Endothelial cell of umbilical vein (primary cell): ENCODE results near the gene TRAPPC12. TPM values are rescaled to one million over a fixed set of nuclear protein-coding genes. Genes with fewer than 3 reads are reported as not detected.

ENCODE experiments used
- BruUV-seq: library from RNA; stranded (reverse); fragments of 400-500 nt; replicated peaks from 2 replicates; lab custom pipeline; 2021; lab: Mats Ljungman, UMichigan
- CTCF ChIA-PET: fragments of 300-600, 350-600 bp; sonication (Branson Sonifier 250); formaldehyde crosslinking; loops from one replicate; lab custom pipeline; 2021; ENCODE audit warnings: antibody characterized with exemption, inconsistent platforms; lab: Charles Lee
- POLR2A ChIA-PET: fragments of 300-600, 350-600 bp; sonication (Branson Sonifier 250); formaldehyde crosslinking; loops from one replicate; lab custom pipeline; 2021; ENCODE audit warnings: antibody characterized with exemption, inconsistent platforms; lab: Charles Lee
- DNase-seq: peaks from one replicate; pipeline ENCODE4 v3.0.0-alpha.2; 2011; ENCODE audit warnings: low read depth, low spot score
- FAIRE-seq: peaks from 2 replicates; lab custom pipeline; 2011; peaks lifted over from hg19 to GRCh38; lab: Jason Lieb, UNC
- H2AFZ ChIP-seq: 2 replicates; pipeline ENCODE4 v1.6.0; 2012; ENCODE audit warnings: low read depth, low read length, control low read depth, inconsistent platforms
- H3K27ac ChIP-seq: 2 replicates; pipeline ENCODE4 v1.5.1; 2011; ENCODE audit warnings: low read depth, mild to moderate bottlenecking, control low read depth, low read length, moderate library complexity; ENCODE audit not compliant: insufficient read depth
- H3K27me3 ChIP-seq, 2 experiments: 2 replicates each; pipeline versions ENCODE4 v1.6.0 to v1.6.1; 2011; ENCODE audit warnings: low read length in 2 of 2, mixed read lengths in 1 of 2; ENCODE audit not compliant: control insufficient read depth in 2 of 2, insufficient read depth in 2 of 2
- H3K36me3 ChIP-seq, 2 experiments: 2 replicates in 1 of 2; 3 replicates in 1 of 2; pipeline ENCODE4 v1.5.1; 2011; ENCODE audit warnings: low read length in 2 of 2, mild to moderate bottlenecking in 1 of 2, moderate library complexity in 1 of 2; ENCODE audit not compliant: control insufficient read depth in 2 of 2, insufficient read depth in 2 of 2; ENCODE audit errors: extremely low read depth in 1 of 2
- H3K4me1 ChIP-seq: 3 replicates; pipeline ENCODE4 v1.5.1; 2011; ENCODE audit warnings: mild to moderate bottlenecking, low read length; ENCODE audit not compliant: control insufficient read depth, insufficient read depth; ENCODE audit errors: extremely low read depth
- H3K4me2 ChIP-seq: 2 replicates; pipeline ENCODE4 v1.6.1; 2011; ENCODE audit warnings: low read length, control low read depth, mixed read lengths; ENCODE audit not compliant: insufficient read depth
- H3K4me3 ChIP-seq, 3 experiments: fragments of 200-600 bp in 1 of 3; sonication (generic), shearing (Covaris generic) in 1 of 3; replicated peaks in 1 of 3; 2 replicates each; pipeline ENCODE4 v1.5.1; 2011 to 2016; ENCODE audit warnings: control low read depth in 3 of 3, low read length in 3 of 3, mild to moderate bottlenecking in 2 of 3, inconsistent platforms in 1 of 3, low read depth in 1 of 3, moderate library complexity in 1 of 3; ENCODE audit not compliant: insufficient read depth in 1 of 3
- H3K79me2 ChIP-seq: 2 replicates; pipeline ENCODE4 v1.6.0; 2012; ENCODE audit warnings: low read length, inconsistent platforms; ENCODE audit not compliant: control insufficient read depth, insufficient read depth
- H3K9ac ChIP-seq: replicated peaks from 2 replicates; pipeline ENCODE3; 2011; ENCODE audit warnings: low read length, control low read depth; ENCODE audit not compliant: insufficient read depth; ENCODE audit errors: extremely low read depth
- H3K9me1 ChIP-seq: replicated peaks from 3 replicates; pipeline ENCODE4 v1.6.0; 2011; ENCODE audit warnings: mild to moderate bottlenecking, low read length; ENCODE audit not compliant: control insufficient read depth, insufficient read depth; ENCODE audit errors: extremely low read depth
- H3K9me3 ChIP-seq: replicated peaks from 2 replicates; pipeline ENCODE4 v1.5.1; 2012; ENCODE audit warnings: low read length, inconsistent platforms; ENCODE audit not compliant: control insufficient read depth, insufficient read depth
- H4K20me1 ChIP-seq: replicated peaks from 2 replicates; pipeline ENCODE3; 2011; ENCODE audit warnings: mild to moderate bottlenecking, low read length; ENCODE audit not compliant: control insufficient read depth, insufficient read depth; ENCODE audit errors: extremely low read depth
- CTCF ChIP-seq, 2 donors: IDR thresholded peaks; 1 replicate in 1 of 2; 2 replicates in 1 of 2; pipeline ENCODE4 v1.5.1; 2011; ENCODE audit warnings: low read length in 2 of 2, mild to moderate bottlenecking in 2 of 2, moderate library complexity in 2 of 2, control low read depth in 1 of 2, inconsistent platforms in 1 of 2, low read depth in 1 of 2; ENCODE audit not compliant: insufficient read depth in 1 of 2; ENCODE audit errors: extremely low read depth in 1 of 2
- EZH2 ChIP-seq: IDR thresholded peaks from 2 replicates; pipeline ENCODE4 v1.6.1; 2012; ENCODE audit warnings: borderline replicate concordance, low read depth, mild to moderate bottlenecking, moderate library complexity, low read length, inconsistent platforms; ENCODE audit not compliant: severe bottlenecking
- FOS ChIP-seq: IDR thresholded peaks from 2 replicates; pipeline ENCODE4 v1.6.1; 2011; ENCODE audit warnings: mild to moderate bottlenecking, low read length, moderate library complexity, borderline replicate concordance; ENCODE audit not compliant: insufficient read depth
- GATA2 ChIP-seq: IDR thresholded peaks from 2 replicates; pipeline ENCODE4 v1.7.0; 2011; ENCODE audit warnings: low read depth, mild to moderate bottlenecking, moderate library complexity, mixed read lengths, low read length; ENCODE audit not compliant: insufficient read length, insufficient read depth
- JUN ChIP-seq: IDR thresholded peaks from 2 replicates; pipeline ENCODE4 v1.6.1; 2011; ENCODE audit warnings: borderline replicate concordance, low read depth; ENCODE audit not compliant: insufficient read length, insufficient read depth
- MAX ChIP-seq: IDR thresholded peaks from 2 replicates; pipeline ENCODE4 v1.6.1; 2011; ENCODE audit not compliant: insufficient read depth, insufficient read length
- MYC ChIP-seq: IDR thresholded peaks from one replicate; pipeline ENCODE4 v1.6.1; 2011; ENCODE audit warnings: mild to moderate bottlenecking, low read depth, low read length
- POLR2A ChIP-seq: IDR thresholded peaks from 2 replicates; pipeline ENCODE4 v1.6.1; 2012; ENCODE audit warnings: low read depth, mild to moderate bottlenecking, control low read depth, low read length
- POLR2AphosphoS5 ChIP-seq: IDR thresholded peaks from 2 replicates; pipeline ENCODE4 v1.6.1; 2012; ENCODE audit warnings: low read depth, mild to moderate bottlenecking, control low read depth, low read length, moderate library complexity; ENCODE audit not compliant: insufficient read depth
- dilution Hi-C: fragments of 300-500 bp; cut with MboI; formaldehyde crosslinking; loops from one replicate; pipeline ENCODE4 v1.15.0; 2019; ENCODE audit warnings: low sequenced_read_pairs; ENCODE audit not compliant: extremely low pct_ligation_motif_present
- intact Hi-C: fragments of 100-400 bp; cut with micrococcal nuclease; formaldehyde crosslinking; loops from one replicate; pipeline ENCODE4 v1.10.0; 2022
- polyA plus RNA-seq, 4 experiments: library from polyadenylated mRNA; depleted of rRNA in 3 of 4; stranded (reverse) in 3 of 4; unstranded in 1 of 4; fragments of >200 nt; gene quantifications; 2 replicates each; pipeline versions ENCODE4 v1.2.1 to v1.2.3, GENCODE V29; 2011 to 2012; ENCODE audit warnings: missing spikeins in 1 of 4
- total RNA-seq: library from RNA; stranded (reverse); gene quantifications from 2 replicates; pipeline ENCODE4 v1.2.3, GENCODE V29; 2021

TRAPPC12 gene
- total and polyA plus RNA-seq, 2 donors (not counting 3 experiments of a cell fraction or from before 2014, with no cell fraction given): 47.5 to 81.5 TPM

DNA sequence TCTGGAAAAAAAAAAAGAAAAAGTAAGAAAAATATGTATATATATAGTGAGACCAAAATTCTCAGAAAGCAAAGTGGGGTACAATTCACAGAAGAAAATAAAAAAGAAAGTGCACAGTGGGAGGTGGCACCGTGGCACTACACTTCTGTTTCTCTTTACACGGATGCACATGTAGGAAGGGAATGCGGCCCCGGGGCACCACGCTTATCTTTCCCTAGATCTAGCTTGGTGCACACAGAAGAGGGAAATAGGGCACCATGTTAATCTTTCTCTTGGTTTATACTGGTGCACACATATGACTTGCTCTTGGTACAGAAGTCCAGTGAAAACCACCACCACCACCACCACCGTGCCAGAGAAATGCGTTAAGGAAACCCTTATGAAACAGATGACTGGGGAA lies 33.9 kb upstream of the TRAPPC12 start:
- intact Hi-C loops (no loop called here), dilution Hi-C loops (no loop called here)
- Histone ChIP-seq H3K4me3 (no peak overlapping the region), H3K27me3 (no peaks in the 10 kb centered on the region), H3K9ac (no peak overlapping the region), H3K79me2 (no peaks in the 10 kb centered on the region), H4K20me1 (no peaks in the 10 kb centered on the region), H2AFZ (no peak overlapping the region), H3K27ac (no peak overlapping the region), H3K4me2 (no peak overlapping the region), H3K9me3 (no peaks in the 10 kb centered on the region), H3K36me3 (no peaks in the 10 kb centered on the region), H3K9me1 (no peaks in the 10 kb centered on the region), H3K4me1 (no peaks in the 10 kb centered on the region)
- no peak for DNase-seq
- TF ChIP-seq MAX (no peak), POLR2AphosphoS5 (no peak), CTCF (IDR thresholded peaks at IDR 0.05; ENCODE audit: extremely low read depth in 1 of 2, insufficient read depth in 1 of 2, low read depth in 1 of 2, low read length in 2 of 2) (no peak), JUN (no peak), FOS (no peak), EZH2 (no peak), POLR2A (no peak), MYC (no peak), GATA2 (no peak)
- CTCF ChIA-PET: no interaction called here
- POLR2A ChIA-PET: no interaction called here
- no TSS peak for BruUV-seq
- no peak for FAIRE-seq
